ENCODE data around the gene SLC9A2. TPM values are rescaled to one million over a fixed set of nuclear protein-coding genes. Genes with fewer than 3 reads are reported as not detected.

Gene SLC9A2
- total RNA-seq: not detected in 2 replicates

GRCh38 chr2:102619414-102620319, at the start of gene SLC9A2:
TSS of gene SLC9A2 (plus strand) at chr2:102619553. CDS start at chr2:102619849, 296 bp downstream.

Other genes with a start within 250 kb of the SLC9A2 start
- 0.34 TPM in 1 of 2 replicates, not detected in the other for gene IL18RAP, start 196.4 kb upstream of the SLC9A2 start, total RNA-seq
- gene SLC9A4, start 146.3 kb upstream of the SLC9A2 start, total RNA-seq: not detected in 2 replicates
- 0.62 and 0.88 TPM in 2 replicates for gene TMEM182, start 142.5 kb downstream of the SLC9A2 start, total RNA-seq